ENCODE measurements around the gene SH3D19. TPM values are rescaled to one million over a fixed set of nuclear protein-coding genes. Genes with fewer than 3 reads are reported as not detected.
"Not testable (repeated sequence)": the region's sequence is repeated elsewhere in the genome, so short reads cannot be mapped to it uniquely, and the experiment has no call there.

SH3D19 gene
- total and polyA plus RNA-seq, 2 experiments from 2014 or later: 28.2 to 54.7 TPM

- no peak for TF ChIP-seq EZH2 (IDR thresholded peaks at IDR 0.05; ENCODE audit: borderline replicate concordance)
- TF ChIP-seq EZH2phosphoT487 (IDR thresholded peaks at IDR 0.05; ENCODE audit: low read depth, severe bottlenecking, unreplicated experiment): no peak
- no peak for TF ChIP-seq CTCF (IDR thresholded peaks at IDR 0.05; ENCODE audit: poor library complexity)
- no peaks in the 10 kb centered on the region for H3K9me3 ChIP-seq (ENCODE audit: low read depth)
- peak overlapping the region; percentile 96 for H3K27ac ChIP-seq
- H3K9me2 ChIP-seq (replicated peaks; ENCODE audit: insufficient read depth): no peaks in the 10 kb centered on the region
- H3K36me3 ChIP-seq (replicated peaks; ENCODE audit: insufficient read depth, low read depth): no peaks in the 10 kb centered on the region
- H3K4me1 ChIP-seq (ENCODE audit: insufficient read depth): peaks cover 22% of the 10 kb centered on the region
- DNase-seq (ENCODE audit: low spot score): no peak
- no peaks in the 10 kb centered on the region for H3K27me3 ChIP-seq
- H3K4me3 ChIP-seq: peak overlapping the region; percentile 44
- 22% methylated on average over 12 of the region's 12 CpGs for WGBS (ENCODE audit: low lambda C conversion rate, missing lambda C conversion rate)
- peaks cover 49% of the 10 kb centered on the region for H3K79me2 ChIP-seq
- peak overlapping the region; percentile 2 for H2AFZ ChIP-seq
- peak overlapping the region; percentile 79 for H3K4me2 ChIP-seq
- peaks cover 36% of the 10 kb centered on the region for H4K20me1 ChIP-seq (ENCODE audit: insufficient read depth, poor library complexity, severe bottlenecking)
These were observed 1.2 kb downstream of the SH3D19 start for GRCh38 chr4:151324124-151324751.

- Histone ChIP-seq H3K79me2 (peaks cover 53% of the 10 kb centered on the region), H3K27ac (peak overlapping the region; percentile 96), H3K9me3 (ENCODE audit: low read depth) (no peaks in the 10 kb centered on the region), H3K9me2 (replicated peaks; ENCODE audit: insufficient read depth) (no peaks in the 10 kb centered on the region), H3K4me2 (peak overlapping the region; percentile 79), H3K36me3 (replicated peaks; ENCODE audit: insufficient read depth, low read depth) (no peaks in the 10 kb centered on the region), H3K4me3 (peak overlapping the region; percentile 44), H2AFZ (no peak overlapping the region), H3K4me1 (ENCODE audit: insufficient read depth) (peaks cover 22% of the 10 kb centered on the region), H3K27me3 (no peaks in the 10 kb centered on the region), H4K20me1 (ENCODE audit: insufficient read depth, poor library complexity, severe bottlenecking) (peaks cover 38% of the 10 kb centered on the region)
- 68% methylated on average over 1 of the region's 1 CpG for WGBS (ENCODE audit: low lambda C conversion rate, missing lambda C conversion rate)
- no peak for TF ChIP-seq EZH2 (IDR thresholded peaks at IDR 0.05; ENCODE audit: borderline replicate concordance)
- no peak for TF ChIP-seq EZH2phosphoT487 (IDR thresholded peaks at IDR 0.05; ENCODE audit: low read depth, severe bottlenecking, unreplicated experiment)
- TF ChIP-seq CTCF (IDR thresholded peaks at IDR 0.05; ENCODE audit: poor library complexity): no peak
- no peak for DNase-seq (ENCODE audit: low spot score)
These were observed 1.7 kb downstream of the SH3D19 start for GRCh38 chr4:151323667-151324066.

DNA sequence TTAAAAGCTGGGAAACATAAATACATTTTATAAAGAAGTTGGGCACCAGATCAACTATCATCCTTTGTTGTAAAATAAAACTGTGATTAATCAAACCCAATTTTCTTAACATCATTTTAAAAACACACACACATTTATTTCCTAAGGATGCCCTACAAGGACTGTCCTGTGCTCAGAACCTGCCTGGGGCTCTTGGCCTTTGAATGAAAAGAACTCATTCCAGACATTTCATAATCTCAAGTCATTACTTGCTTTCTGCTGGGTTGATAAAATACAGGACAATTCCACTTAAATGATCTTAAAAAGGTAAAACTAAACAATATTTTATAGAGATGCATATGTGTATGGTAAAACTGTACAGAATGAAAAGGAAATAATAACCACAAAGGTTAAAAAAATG is 2.8 kb downstream of the SH3D19 start:
- Histone ChIP-seq H3K9me2 (replicated peaks; ENCODE audit: insufficient read depth) (no peaks in the 10 kb centered on the region), H3K27ac (peak overlapping the region; percentile 96), H3K4me2 (peak overlapping the region; percentile 79), H3K4me1 (ENCODE audit: insufficient read depth) (peaks cover 22% of the 10 kb centered on the region), H3K79me2 (peaks cover 64% of the 10 kb centered on the region), H3K4me3 (peak overlapping the region; percentile 44), H4K20me1 (ENCODE audit: insufficient read depth, poor library complexity, severe bottlenecking) (peaks cover 38% of the 10 kb centered on the region), H2AFZ (no peak overlapping the region), H3K9me3 (ENCODE audit: low read depth) (no peaks in the 10 kb centered on the region), H3K36me3 (replicated peaks; ENCODE audit: insufficient read depth, low read depth) (no peaks in the 10 kb centered on the region), H3K27me3 (no peaks in the 10 kb centered on the region)
- no peak for DNase-seq (ENCODE audit: low spot score)
- TF ChIP-seq EZH2phosphoT487 (IDR thresholded peaks at IDR 0.05; ENCODE audit: low read depth, severe bottlenecking, unreplicated experiment) (no peak), EZH2 (IDR thresholded peaks at IDR 0.05; ENCODE audit: borderline replicate concordance) (no peak), CTCF (IDR thresholded peaks at IDR 0.05; ENCODE audit: poor library complexity) (no peak)

GRCh38 chr4:151322161-151322560 is 3.2 kb downstream of the SH3D19 start:
- not testable (repeated sequence) for H3K27me3 ChIP-seq; H3K36me3 ChIP-seq (replicated peaks; ENCODE audit: insufficient read depth, low read depth); H3K9me2 ChIP-seq (replicated peaks; ENCODE audit: insufficient read depth); H2AFZ ChIP-seq; H3K9me3 ChIP-seq (ENCODE audit: low read depth); DNase-seq (ENCODE audit: low spot score)
- Histone ChIP-seq H3K4me1 (ENCODE audit: insufficient read depth) (peaks cover 22% of the 10 kb centered on the region), H3K4me2 (peak overlapping the region; percentile 79), H4K20me1 (ENCODE audit: insufficient read depth, poor library complexity, severe bottlenecking) (peaks cover 38% of the 10 kb centered on the region), H3K27ac (peak overlapping the region; percentile 96), H3K79me2 (peaks cover 68% of the 10 kb centered on the region), H3K4me3 (peak overlapping the region; percentile 44)
- WGBS (ENCODE audit: low lambda C conversion rate, missing lambda C conversion rate): 92% methylated on average over 4 of the region's 4 CpGs

Data from hepatocyte (in vitro differentiated cells).